ENCODE measurements around the gene CABP2. TPM values are rescaled to one million over a fixed set of nuclear protein-coding genes. Genes with fewer than 3 reads are reported as not detected.

CABP2 gene
- total RNA-seq, 1 experiment from 2014 or later, result not detected

- in situ Hi-C loops (cut with HindIII; ENCODE audit: low pct_unique_long_range_greater_than_20kb, low sequenced_read_pairs), result no loop called here
Measured at GRCh38 chr11:67542971-67543370, 19.7 kb upstream of the CABP2 start.

GRCh38 chr11:67542169-67542568 lies 18.9 kb upstream of the CABP2 start:
- in situ Hi-C loops (cut with HindIII; ENCODE audit: low pct_unique_long_range_greater_than_20kb, low sequenced_read_pairs), result no loop called here
- DNase-seq (ENCODE audit: low read depth, low spot score), result no peak

More at GRCh38 chr11:67542971-67543370, 19.7 kb upstream of the CABP2 start:
- DNase-seq (ENCODE audit: low read depth, low spot score), result no peak

- in situ Hi-C loops (cut with HindIII; ENCODE audit: low pct_unique_long_range_greater_than_20kb, low sequenced_read_pairs), result no loop called here
- no peak for DNase-seq (ENCODE audit: low read depth, low spot score)
Measured at GRCh38 chr11:67541198-67541597, 18.0 kb upstream of the CABP2 start.

- in situ Hi-C loops (cut with HindIII; ENCODE audit: low pct_unique_long_range_greater_than_20kb, low sequenced_read_pairs), result no loop called here
- DNase-seq (ENCODE audit: low read depth, low spot score), result peak; percentile 12
Measured at GRCh38 chr11:67539550-67539949, 16.3 kb upstream of the CABP2 start.

GRCh38 chr11:67538823-67539505 lies 15.7 kb upstream of the CABP2 start:
- no peak for DNase-seq (ENCODE audit: low read depth, low spot score)
- in situ Hi-C loops (cut with HindIII; ENCODE audit: low pct_unique_long_range_greater_than_20kb, low sequenced_read_pairs), result no loop called here

GRCh38 chr11:67538306-67538705 lies 15.1 kb upstream of the CABP2 start:
- in situ Hi-C loops (cut with HindIII; ENCODE audit: low pct_unique_long_range_greater_than_20kb, low sequenced_read_pairs), result no loop called here
- peak; percentile 70 for DNase-seq (ENCODE audit: low read depth, low spot score)

- in situ Hi-C loops (cut with HindIII; ENCODE audit: low pct_unique_long_range_greater_than_20kb, low sequenced_read_pairs), result no loop called here
- no peak for DNase-seq (ENCODE audit: low read depth, low spot score)
Measured at GRCh38 chr11:67535561-67535960, 12.3 kb upstream of the CABP2 start.

GRCh38 chr11:67534070-67534679 lies 10.9 kb upstream of the CABP2 start:
- in situ Hi-C loops (cut with HindIII; ENCODE audit: low pct_unique_long_range_greater_than_20kb, low sequenced_read_pairs), result no loop called here
- no peak for DNase-seq (ENCODE audit: low read depth, low spot score)

GRCh38 chr11:67532889-67533288 lies 9.6 kb upstream of the CABP2 start:
- no peak for DNase-seq (ENCODE audit: low read depth, low spot score)
- in situ Hi-C loops (cut with HindIII; ENCODE audit: low pct_unique_long_range_greater_than_20kb, low sequenced_read_pairs), result no loop called here

GRCh38 chr11:67530282-67530592 lies 7.0 kb upstream of the CABP2 start:
- no peak for DNase-seq (ENCODE audit: low read depth, low spot score)
- in situ Hi-C loops (cut with HindIII; ENCODE audit: low pct_unique_long_range_greater_than_20kb, low sequenced_read_pairs), result no loop called here

- in situ Hi-C loops (cut with HindIII; ENCODE audit: low pct_unique_long_range_greater_than_20kb, low sequenced_read_pairs), result no loop called here
- DNase-seq (ENCODE audit: low read depth, low spot score), result no peak
Measured at GRCh38 chr11:67528376-67528775, 5.1 kb upstream of the CABP2 start.

- no peak for DNase-seq (ENCODE audit: low read depth, low spot score)
- in situ Hi-C loops (cut with HindIII; ENCODE audit: low pct_unique_long_range_greater_than_20kb, low sequenced_read_pairs), result no loop called here
Measured at GRCh38 chr11:67525275-67525976, 2.2 kb upstream of the CABP2 start.

- DNase-seq (ENCODE audit: low read depth, low spot score), result no peak
- in situ Hi-C loops (cut with HindIII; ENCODE audit: low pct_unique_long_range_greater_than_20kb, low sequenced_read_pairs), result no loop called here
Measured at GRCh38 chr11:67524480-67524808, 1.2 kb upstream of the CABP2 start.

GRCh38 chr11:67523556-67524479 lies 572 bp upstream of the CABP2 start:
- in situ Hi-C loops (cut with HindIII; ENCODE audit: low pct_unique_long_range_greater_than_20kb, low sequenced_read_pairs), result no loop called here

GRCh38 chr11:67522338-67522737 lies 908 bp downstream of the CABP2 start:
- in situ Hi-C loops (cut with HindIII; ENCODE audit: low pct_unique_long_range_greater_than_20kb, low sequenced_read_pairs), result no loop called here
- no peak for DNase-seq (ENCODE audit: low read depth, low spot score)

More at GRCh38 chr11:67523556-67524479, 572 bp upstream of the CABP2 start:
- no peak for DNase-seq (ENCODE audit: low read depth, low spot score)

- in situ Hi-C loops (cut with HindIII; ENCODE audit: low pct_unique_long_range_greater_than_20kb, low sequenced_read_pairs), result no loop called here
- no peak for DNase-seq (ENCODE audit: low read depth, low spot score)
Measured at GRCh38 chr11:67521924-67522323, 1.3 kb downstream of the CABP2 start.

- DNase-seq (ENCODE audit: low read depth, low spot score), result no peak
- in situ Hi-C loops (cut with HindIII; ENCODE audit: low pct_unique_long_range_greater_than_20kb, low sequenced_read_pairs), result no loop called here
Measured at GRCh38 chr11:67520856-67521824, 2.1 kb downstream of the CABP2 start.
